HG02884 (cell line): Measurements from ENCODE around the gene TAAR5.
A peak's percentile ranks its signal among the peaks of the same experiment; 100 is the strongest.
"Not testable (repeated sequence)": the region's sequence is repeated elsewhere in the genome, so short reads cannot be mapped to it uniquely, and the experiment has no call there.

Experiments
- ATAC-seq: cut with Tn5 transposase; IDR thresholded peaks from one replicate; pipeline ENCODE4 v1.9.1; 2021; ENCODE audit warnings: mild to moderate bottlenecking, moderate library complexity; ENCODE audit not compliant: unreplicated experiment

Gene TAAR5

DNA sequence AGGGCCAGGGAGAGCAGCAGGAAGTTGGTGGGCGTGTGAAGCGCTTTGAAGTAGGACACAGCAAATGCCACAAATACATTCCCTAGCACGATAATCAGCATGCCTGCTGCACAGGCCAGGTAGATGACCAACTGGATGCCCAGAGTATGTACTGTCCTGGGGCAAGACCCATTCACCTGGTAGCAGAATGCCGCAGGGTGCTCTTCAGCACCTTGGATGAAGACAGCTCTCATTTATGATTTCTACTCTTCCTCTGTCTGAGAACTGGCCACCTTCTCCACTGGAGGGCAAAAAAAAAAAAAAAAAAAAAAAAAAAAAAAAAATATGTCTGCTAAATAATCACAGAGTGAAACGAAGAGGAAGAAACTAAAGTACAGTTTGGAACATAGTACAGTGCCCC lies at the start of gene TAAR5:
Gene TAAR5, minus strand, starts transcription at position 288 of the 400 bp plus-strand sequence. Its CDS starts 55 bp downstream, at position 233.
- ATAC-seq: no peak

DNA sequence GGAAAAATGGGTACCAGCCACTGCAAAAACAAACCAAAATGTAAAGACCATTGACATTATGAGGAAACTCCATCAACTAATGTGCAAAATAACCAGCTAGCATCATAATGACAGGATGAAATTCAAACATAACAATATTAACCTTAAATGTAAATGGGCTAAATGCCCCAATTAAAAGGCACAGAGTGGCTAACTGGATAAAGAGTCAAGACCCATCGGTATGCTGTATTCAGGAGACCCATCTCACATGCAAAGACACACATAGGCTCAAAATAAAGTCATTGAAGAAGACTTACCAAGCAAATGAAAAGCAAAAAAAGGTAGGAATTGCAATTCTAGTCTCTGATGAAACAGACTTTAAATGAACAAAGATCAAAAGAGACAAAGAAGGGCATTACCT lies 47.6 kb upstream of the TAAR5 start:
- ATAC-seq: not testable (repeated sequence)

- not testable (repeated sequence) for ATAC-seq
Measured at GRCh38 chr6:132635906-132636305, 46.4 kb upstream of the TAAR5 start.

GRCh38 chr6:132635288-132635687 lies 45.7 kb upstream of the TAAR5 start:
- not testable (repeated sequence) for ATAC-seq

- no peak for ATAC-seq
Measured at GRCh38 chr6:132634796-132635195, 45.3 kb upstream of the TAAR5 start.

DNA sequence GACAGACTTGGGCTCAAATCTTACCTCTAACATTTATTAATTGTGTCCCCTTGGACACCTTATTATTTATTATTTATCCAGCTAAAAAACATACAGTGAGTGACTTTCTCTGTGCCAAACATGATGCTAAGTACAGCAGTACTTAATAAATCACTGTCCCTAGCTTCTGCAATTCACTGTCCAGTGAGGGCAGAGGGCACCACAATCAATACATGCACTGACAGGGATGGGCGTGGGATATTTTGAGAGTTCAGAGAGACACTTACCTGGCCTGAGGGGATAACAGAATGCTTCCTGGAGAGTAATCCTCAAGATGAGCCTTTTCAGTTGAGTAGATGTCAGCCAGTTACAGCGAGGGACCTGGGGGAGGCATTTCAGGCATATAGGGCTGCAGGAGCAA lies 43.8 kb upstream of the TAAR5 start:
- ATAC-seq: no peak

DNA sequence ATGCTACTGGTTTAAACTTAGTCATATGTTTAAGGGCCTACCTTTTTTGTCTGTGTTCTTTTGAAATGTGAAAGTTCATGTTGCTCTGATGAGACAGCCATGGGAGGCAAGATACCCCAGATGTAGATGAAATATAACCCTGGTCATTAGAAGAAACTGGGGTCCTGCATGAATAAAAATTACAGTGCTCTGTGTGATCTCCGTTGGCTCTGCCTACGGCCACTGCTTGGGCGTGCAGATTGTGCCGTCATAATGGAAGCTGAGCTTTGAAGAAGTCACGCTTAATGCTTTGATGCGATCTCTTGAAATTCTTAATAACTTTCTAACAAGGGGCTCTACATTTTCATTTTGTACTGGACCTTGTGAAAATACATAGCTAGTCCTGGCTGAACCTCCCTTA lies 34.6 kb upstream of the TAAR5 start, which contains the start of gene TAAR2:
Gene TAAR2, minus strand, starts transcription at position 101 of the 400 bp plus-strand sequence. Its CDS starts 0 bp downstream, at position 101.
- ATAC-seq: no peak

- no peak for ATAC-seq
Measured at GRCh38 chr6:132623106-132623845, 33.7 kb upstream of the TAAR5 start.

DNA sequence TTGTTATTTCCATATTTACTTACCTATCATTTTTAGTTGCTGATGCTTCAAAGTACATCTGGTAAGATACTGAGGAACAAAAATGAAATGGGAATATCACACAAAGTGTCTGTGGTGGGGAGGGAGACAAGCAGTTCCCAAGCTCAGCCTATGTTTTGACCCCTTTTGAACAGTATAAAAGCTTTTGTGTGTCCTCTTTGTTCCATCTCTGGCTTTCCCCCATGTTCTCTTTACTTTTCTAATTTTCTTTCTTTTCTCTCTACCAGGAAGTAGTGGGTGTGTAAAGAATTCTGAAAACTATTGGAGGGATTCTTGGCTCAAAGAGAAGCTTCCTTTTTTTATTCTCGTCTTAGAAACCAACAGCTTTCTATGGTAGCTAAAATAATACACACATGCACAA lies 27.1 kb upstream of the TAAR5 start:
- ATAC-seq: no peak

DNA sequence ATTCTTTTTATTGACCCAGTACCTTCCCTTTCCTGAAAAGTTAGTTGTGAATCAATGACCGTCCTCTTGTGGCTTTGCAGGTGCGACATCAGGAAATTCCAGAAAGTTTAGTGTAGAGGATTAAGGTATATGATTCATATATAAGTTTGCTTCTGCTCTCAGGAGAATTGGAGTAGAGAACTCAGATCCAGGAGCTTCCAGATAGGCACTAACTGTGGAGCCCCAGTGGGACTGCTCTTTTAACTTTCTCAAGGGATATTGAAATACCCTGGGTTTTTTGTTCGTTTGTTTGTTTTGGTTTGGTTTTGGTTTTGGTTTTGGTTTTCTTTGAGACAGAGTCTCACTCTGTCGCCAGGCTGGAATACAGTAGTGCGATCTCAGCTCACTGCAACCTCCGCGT lies 25.0 kb upstream of the TAAR5 start:
- ATAC-seq: no peak

DNA sequence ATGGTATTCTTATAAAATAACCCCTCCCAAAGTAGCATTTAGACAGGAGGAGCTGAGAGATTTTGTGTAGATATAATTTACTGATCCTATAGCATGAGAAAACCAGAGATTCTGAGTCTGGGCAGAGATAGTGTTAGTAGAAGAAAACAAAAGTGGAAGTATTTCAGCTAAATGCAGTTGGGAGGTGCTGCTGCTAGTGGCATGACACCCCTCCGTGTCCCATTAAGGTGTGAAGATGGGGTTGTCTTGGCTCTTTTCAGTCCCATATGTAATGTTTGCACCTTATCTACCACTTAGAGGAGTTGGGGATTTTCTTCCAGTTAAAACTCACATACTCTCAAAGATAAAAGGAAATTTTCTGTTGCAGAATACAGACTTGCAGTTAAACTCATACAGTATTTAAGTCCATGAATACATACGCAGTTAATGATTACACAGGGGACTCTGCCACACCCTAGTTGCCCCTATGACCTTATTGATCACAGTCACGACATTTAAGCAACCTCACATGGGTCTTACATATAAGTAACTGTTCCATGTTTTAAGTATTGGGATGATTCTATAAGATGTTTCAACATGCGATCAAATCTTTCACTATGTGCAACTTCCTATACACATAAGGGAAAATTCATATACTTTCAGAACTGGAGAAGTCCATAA lies 23.0 kb upstream of the TAAR5 start:
- no peak for ATAC-seq

GRCh38 chr6:132611616-132612015 lies 22.1 kb upstream of the TAAR5 start:
- no peak for ATAC-seq

- no peak for ATAC-seq
Measured at GRCh38 chr6:132607544-132608233, 18.1 kb upstream of the TAAR5 start.

DNA sequence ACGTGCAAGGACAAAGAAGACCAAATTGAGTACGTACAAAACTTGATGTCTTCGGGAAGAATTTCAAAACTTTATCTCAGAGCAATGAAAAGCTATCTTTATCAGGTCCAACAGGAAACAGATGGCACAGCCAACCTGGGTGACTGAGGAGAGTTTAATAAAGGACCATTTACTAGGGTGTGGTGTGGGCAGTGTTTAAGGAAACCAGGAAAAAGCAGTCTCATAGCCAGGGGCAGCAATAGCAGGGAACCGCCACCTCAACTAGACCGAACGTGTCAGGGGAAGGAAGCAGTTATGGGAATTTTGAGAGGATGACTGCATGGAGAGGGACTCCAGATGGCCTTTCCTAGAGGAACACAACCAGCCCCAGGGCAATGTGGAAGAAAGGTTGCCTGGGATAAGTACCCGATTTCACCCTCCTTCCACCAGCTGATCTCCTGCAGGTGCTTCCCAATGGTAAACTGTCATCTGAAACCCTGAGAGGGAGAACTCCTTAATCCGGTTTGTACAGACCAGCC lies 15.2 kb upstream of the TAAR5 start:
- no peak for ATAC-seq

DNA sequence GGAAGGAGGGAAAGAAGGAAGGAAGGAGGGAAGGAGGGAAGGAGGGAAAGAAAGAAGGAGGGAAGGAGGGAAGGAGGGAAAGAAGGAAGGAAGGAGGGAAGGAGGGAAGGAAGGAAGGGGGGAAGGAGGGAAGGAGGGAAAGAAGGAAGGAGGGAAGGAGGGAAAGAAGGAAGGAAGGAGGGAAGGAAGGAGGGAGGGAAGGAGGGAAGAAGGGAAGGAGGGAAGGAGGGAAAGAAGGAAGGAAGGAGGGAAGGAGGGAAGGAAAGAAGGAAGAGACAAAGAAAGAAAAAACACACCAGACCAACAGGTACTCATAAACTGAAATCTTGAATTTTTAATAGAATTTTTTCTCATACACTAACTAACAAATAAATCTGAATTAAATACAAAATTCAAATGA lies 11.4 kb upstream of the TAAR5 start:
- not testable (repeated sequence) for ATAC-seq

GRCh38 chr6:132598473-132598872 lies 8.9 kb upstream of the TAAR5 start:
- peak; percentile 63 for ATAC-seq

DNA sequence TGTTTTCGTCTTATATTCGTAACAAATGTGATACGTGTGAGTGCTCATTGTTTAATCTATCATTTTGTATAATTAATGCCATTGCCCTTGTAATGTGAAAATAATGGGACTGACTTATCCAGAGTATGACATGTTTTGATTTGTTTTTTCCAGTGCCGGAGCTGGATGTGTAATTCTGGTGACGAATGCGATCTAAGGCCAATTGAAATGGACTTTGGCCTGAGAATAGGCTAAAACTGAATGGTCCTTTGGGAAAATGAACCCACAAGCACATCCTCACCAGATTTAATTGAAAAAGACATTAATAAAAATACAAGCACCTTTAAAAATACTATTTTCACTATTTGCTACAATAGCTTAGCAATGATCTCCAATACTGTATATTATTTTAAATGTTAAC lies 6.7 kb upstream of the TAAR5 start:
- no peak for ATAC-seq

GRCh38 chr6:132592855-132593254 lies 3.3 kb upstream of the TAAR5 start:
- ATAC-seq: no peak

DNA sequence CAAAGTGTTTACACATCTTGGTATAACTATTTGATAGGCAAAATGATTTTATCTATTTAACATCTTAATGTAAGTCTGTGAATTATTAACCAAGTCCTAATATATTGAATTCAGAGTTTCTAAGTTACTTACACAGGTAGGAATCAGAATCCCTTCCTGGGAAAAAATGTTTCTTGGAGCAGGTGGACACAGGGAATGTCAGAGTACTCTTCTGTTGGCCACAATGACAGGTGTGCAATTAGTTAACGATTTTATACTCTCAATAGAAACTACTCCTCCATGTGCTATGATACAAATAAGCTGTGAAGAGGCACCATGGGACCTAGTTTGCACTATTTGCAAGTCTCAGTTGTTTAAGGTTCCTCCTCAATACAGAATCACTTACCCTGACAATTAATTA lies 821 bp upstream of the TAAR5 start:
- ATAC-seq: no peak

GRCh38 chr6:132587424-132587823 lies 2.1 kb downstream of the TAAR5 start:
- no peak for ATAC-seq

DNA sequence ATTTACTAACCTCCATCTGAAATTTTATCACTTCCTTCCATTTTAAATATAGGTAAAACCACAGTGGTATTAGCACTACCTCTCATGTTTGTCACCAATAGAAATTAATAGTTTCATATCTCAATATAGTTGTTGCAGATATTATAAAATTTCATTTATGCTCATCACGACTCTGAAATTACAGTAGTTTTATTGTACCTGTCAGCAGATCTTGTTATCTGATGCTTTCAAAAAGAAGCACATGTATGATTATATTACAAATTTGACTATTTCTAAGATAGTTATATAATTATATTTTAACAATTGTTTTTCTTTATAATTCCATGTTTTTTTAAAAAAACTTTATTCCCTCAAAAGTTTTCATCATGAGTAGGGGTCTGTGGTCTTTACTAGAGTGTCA lies 4.8 kb downstream of the TAAR5 start:
- no peak for ATAC-seq

DNA sequence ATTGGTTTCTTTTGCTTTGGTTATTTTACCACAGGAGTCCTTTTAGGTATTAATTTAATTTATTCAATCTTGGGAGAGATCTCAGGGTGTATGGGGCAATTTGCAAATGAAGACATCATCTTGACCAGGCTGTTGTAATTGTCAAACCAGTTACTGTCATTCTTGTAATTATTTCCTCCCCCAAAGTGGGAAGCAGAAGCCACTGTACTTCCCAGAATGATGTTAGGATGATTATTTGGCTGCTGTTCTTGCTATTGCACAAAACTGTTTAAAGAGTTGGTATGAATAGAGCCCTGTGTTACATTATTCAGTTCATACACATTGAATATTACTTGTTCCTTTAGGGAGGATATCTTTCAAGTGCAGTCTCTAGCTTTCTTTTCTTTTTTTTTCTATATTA lies 17.8 kb downstream of the TAAR5 start:
- no peak for ATAC-seq
